OCI-LY7 (cell line): ENCODE results near the gene LTB4R. TPM values are rescaled to one million over a fixed set of nuclear protein-coding genes. Genes with fewer than 3 reads are reported as not detected.

Source experiments
- BruUV-seq: library from RNA; stranded (reverse); fragments of 400-500 nt; replicated peaks from 2 replicates; lab custom pipeline; 2021; lab: Mats Ljungman, UMichigan
- CTCF ChIA-PET: fragments of 300-600 bp; sonication (Branson Sonifier 250); formaldehyde crosslinking; loops from one replicate; lab custom pipeline; 2022; ENCODE audit warnings: antibody characterized with exemption; ENCODE audit not compliant: unreplicated experiment; lab: Charles Lee
- POLR2A ChIA-PET: fragments of 300-600 bp; sonication (Branson Sonifier 250); formaldehyde crosslinking; loops from one replicate; lab custom pipeline; 2022; ENCODE audit warnings: antibody characterized with exemption; lab: Charles Lee
- DNase-seq: peaks from one replicate; pipeline ENCODE4 v3.0.0-alpha.2; 2015; ENCODE audit warnings: low spot score
- H2AFZ ChIP-seq: fragments of 200-600 bp; sonication (generic), shearing (Covaris generic); 2 replicates; pipeline ENCODE4 v1.6.1; 2014; ENCODE audit warnings: mild to moderate bottlenecking, antibody characterized with exemption, low read length, moderate library complexity
- H3K27ac ChIP-seq: fragments of 200-600 bp; sonication (generic); 2 replicates; pipeline ENCODE4 v1.5.1; 2014; ENCODE audit warnings: mixed run types, low read depth, mild to moderate bottlenecking, moderate library complexity, low read length, inconsistent platforms; ENCODE audit not compliant: poor library complexity, severe bottlenecking
- H3K36me3 ChIP-seq: fragments of 200-600 bp; sonication (generic); 2 replicates; pipeline ENCODE4 v1.6.1; 2014; ENCODE audit warnings: mild to moderate bottlenecking, antibody characterized with exemption, low read length, moderate library complexity, mixed read lengths; ENCODE audit not compliant: insufficient read depth
- H3K4me1 ChIP-seq: fragments of 200-600 bp; sonication (generic); 2 replicates; pipeline ENCODE4 v1.5.1; 2014; ENCODE audit warnings: mild to moderate bottlenecking, low read length; ENCODE audit not compliant: insufficient read depth, poor library complexity, severe bottlenecking
- H3K4me2 ChIP-seq: fragments of 200-600 bp; sonication (generic); 2 replicates; pipeline ENCODE4 v1.6.1; 2014; ENCODE audit warnings: mild to moderate bottlenecking, low read length
- H3K4me3 ChIP-seq: fragments of 200-600 bp; sonication (generic); 2 replicates; pipeline ENCODE4 v1.5.1; 2014; ENCODE audit warnings: mild to moderate bottlenecking, low read depth, low read length; ENCODE audit not compliant: poor library complexity, severe bottlenecking
- H3K79me2 ChIP-seq: fragments of 200-600 bp; sonication (generic); 2 replicates; pipeline ENCODE4 v1.6.1; 2016; ENCODE audit warnings: low read depth, mild to moderate bottlenecking, low read length, moderate library complexity, mixed read lengths; ENCODE audit not compliant: insufficient read depth
- H3K9me2 ChIP-seq: fragments of 200-600 bp; sonication (generic); 2 replicates; pipeline ENCODE4 v1.6.1; 2016; ENCODE audit warnings: mild to moderate bottlenecking, low read length, mixed read lengths; ENCODE audit not compliant: insufficient read depth
- H3K9me3 ChIP-seq: fragments of 200-600 bp; sonication (generic); 2 replicates; pipeline ENCODE4 v1.6.1; 2014; ENCODE audit warnings: mild to moderate bottlenecking, mixed run types, low read length, mixed read lengths
- H4K20me1 ChIP-seq: fragments of 200-600 bp; sonication (generic); 2 replicates; pipeline ENCODE4 v1.6.1; 2014; ENCODE audit warnings: mild to moderate bottlenecking, antibody characterized with exemption, low read length, moderate library complexity, mixed read lengths; ENCODE audit not compliant: insufficient read depth
- CTCF ChIP-seq: fragments of 200-600 bp; sonication (generic); conservative IDR thresholded peaks from 2 replicates; pipeline ENCODE4 v1.5.1; 2014; ENCODE audit warnings: mild to moderate bottlenecking, antibody characterized with exemption, low read length, moderate library complexity, mixed read lengths
- EZH2phosphoT487 ChIP-seq: fragments of 200-600 bp; sonication (generic); IDR thresholded peaks from 2 replicates; pipeline ENCODE4 v1.6.1; 2018; ENCODE audit warnings: low read depth, borderline replicate concordance, mild to moderate bottlenecking, mixed run types, antibody characterized with exemption, low read length, moderate library complexity, mixed read lengths
- intact Hi-C: fragments of 100-400 bp; cut with micrococcal nuclease; formaldehyde crosslinking; loops from one replicate; pipeline ENCODE4 v1.10.0; 2022; ENCODE audit not compliant: unreplicated experiment
- total RNA-seq, 2 experiments: library from RNA; depleted of rRNA in 1 of 2; stranded (reverse); fragments of >200 nt in 1 of 2; shearing (Covaris generic) in 1 of 2; gene quantifications; 2 replicates each; pipeline ENCODE4 v1.2.3, GENCODE V29; 2014 to 2022

Gene LTB4R
- total RNA-seq, 2 experiments from 2014 or later, result 15.8 to 28.3 TPM

- CTCF ChIA-PET, result no interaction called here
- POLR2A ChIA-PET, result no interaction called here
Measured at GRCh38 chr14:24286996-24287395, 24.3 kb upstream of the LTB4R start.

GRCh38 chr14:24289649-24290280 is 21.5 kb upstream of the LTB4R start:
- no peak overlapping the region for H3K4me2 ChIP-seq
- CTCF ChIA-PET, result interaction anchor here (0.9 kb wide), 1 partner anchor 14 kb away, joined by 3 read pairs; no protein-coding TSS in a partner anchor

More at GRCh38 chr14:24286996-24287395, 24.3 kb upstream of the LTB4R start:
- Histone ChIP-seq H3K9me2 (no peaks in the 10 kb centered on the region), H3K36me3 (peaks cover 20% of the 10 kb centered on the region), H3K4me3 (no peak overlapping the region), H3K4me1 (no peaks in the 10 kb centered on the region), H2AFZ (no peak overlapping the region), H3K9me3 (no peaks in the 10 kb centered on the region), H4K20me1 (no peaks in the 10 kb centered on the region), H3K79me2 (no peaks in the 10 kb centered on the region), H3K4me2 (no peak overlapping the region), H3K27ac (no peak overlapping the region)
- TF ChIP-seq CTCF, result no peak
- TF ChIP-seq EZH2phosphoT487, result no peak
- DNase-seq, result no peak
- intact Hi-C loops, result no loop called here
- no TSS peak for BruUV-seq

More at GRCh38 chr14:24289649-24290280, 21.5 kb upstream of the LTB4R start:
- Histone ChIP-seq H3K36me3 (peaks cover 20% of the 10 kb centered on the region), H2AFZ (no peak overlapping the region), H3K4me3 (no peak overlapping the region), H3K27ac (no peak overlapping the region), H4K20me1 (no peaks in the 10 kb centered on the region), H3K9me3 (no peaks in the 10 kb centered on the region), H3K79me2 (no peaks in the 10 kb centered on the region), H3K4me1 (no peaks in the 10 kb centered on the region), H3K9me2 (no peaks in the 10 kb centered on the region)
- DNase-seq, result no peak
- TF ChIP-seq CTCF, result no peak
- TF ChIP-seq EZH2phosphoT487, result no peak
- POLR2A ChIA-PET, result interaction anchor here (0.9 kb wide), 1 partner anchor 43 kb away, joined by 4 read pairs; no protein-coding TSS in a partner anchor
- intact Hi-C loops, result no loop called here
- BruUV-seq, result no TSS peak
